C4-2B (cell line): ENCODE data around the gene CACNA1H.

ENCODE experiments used
- H3K27ac ChIP-seq: fragments of 450-650 bp; 2 replicates; pipeline ENCODE4 v1.5.1; 2017
- ZFX ChIP-seq: fragments of 450-650 bp; IDR thresholded peaks from 2 replicates; pipeline ENCODE4 v1.6.1; 2017
- TF ChIP-seq, protein P1 (sequence below): fragments of 450-650 bp; conservative IDR thresholded peaks from 2 replicates; pipeline ENCODE4 v1.5.1; 2017; ENCODE audit warnings: mild to moderate bottlenecking

Gene CACNA1H

DNA sequence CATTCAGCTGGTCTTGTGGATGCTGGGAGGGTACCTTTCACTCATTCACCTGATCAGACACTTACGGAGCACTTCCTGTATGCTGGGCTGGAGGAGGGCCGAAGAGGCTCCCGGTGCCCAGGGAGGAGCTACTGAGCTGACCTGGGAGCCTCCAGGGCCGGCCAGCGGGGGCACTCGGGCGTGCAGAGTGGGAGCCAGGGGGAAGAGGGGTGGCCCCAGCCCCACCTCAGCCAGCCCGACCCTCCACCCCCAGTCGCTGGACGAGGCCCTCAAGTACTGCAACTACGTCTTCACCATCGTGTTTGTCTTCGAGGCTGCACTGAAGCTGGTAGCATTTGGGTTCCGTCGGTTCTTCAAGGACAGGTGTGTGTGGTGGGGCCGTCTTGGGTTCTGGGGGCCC, 61.8 kb downstream of the CACNA1H start:
- no peak overlapping the region for H3K27ac ChIP-seq
- TF ChIP-seq ZFX = no peak
- TF ChIP-seq, protein P1, sequence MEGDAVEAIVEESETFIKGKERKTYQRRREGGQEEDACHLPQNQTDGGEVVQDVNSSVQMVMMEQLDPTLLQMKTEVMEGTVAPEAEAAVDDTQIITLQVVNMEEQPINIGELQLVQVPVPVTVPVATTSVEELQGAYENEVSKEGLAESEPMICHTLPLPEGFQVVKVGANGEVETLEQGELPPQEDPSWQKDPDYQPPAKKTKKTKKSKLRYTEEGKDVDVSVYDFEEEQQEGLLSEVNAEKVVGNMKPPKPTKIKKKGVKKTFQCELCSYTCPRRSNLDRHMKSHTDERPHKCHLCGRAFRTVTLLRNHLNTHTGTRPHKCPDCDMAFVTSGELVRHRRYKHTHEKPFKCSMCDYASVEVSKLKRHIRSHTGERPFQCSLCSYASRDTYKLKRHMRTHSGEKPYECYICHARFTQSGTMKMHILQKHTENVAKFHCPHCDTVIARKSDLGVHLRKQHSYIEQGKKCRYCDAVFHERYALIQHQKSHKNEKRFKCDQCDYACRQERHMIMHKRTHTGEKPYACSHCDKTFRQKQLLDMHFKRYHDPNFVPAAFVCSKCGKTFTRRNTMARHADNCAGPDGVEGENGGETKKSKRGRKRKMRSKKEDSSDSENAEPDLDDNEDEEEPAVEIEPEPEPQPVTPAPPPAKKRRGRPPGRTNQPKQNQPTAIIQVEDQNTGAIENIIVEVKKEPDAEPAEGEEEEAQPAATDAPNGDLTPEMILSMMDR = no peak

DNA sequence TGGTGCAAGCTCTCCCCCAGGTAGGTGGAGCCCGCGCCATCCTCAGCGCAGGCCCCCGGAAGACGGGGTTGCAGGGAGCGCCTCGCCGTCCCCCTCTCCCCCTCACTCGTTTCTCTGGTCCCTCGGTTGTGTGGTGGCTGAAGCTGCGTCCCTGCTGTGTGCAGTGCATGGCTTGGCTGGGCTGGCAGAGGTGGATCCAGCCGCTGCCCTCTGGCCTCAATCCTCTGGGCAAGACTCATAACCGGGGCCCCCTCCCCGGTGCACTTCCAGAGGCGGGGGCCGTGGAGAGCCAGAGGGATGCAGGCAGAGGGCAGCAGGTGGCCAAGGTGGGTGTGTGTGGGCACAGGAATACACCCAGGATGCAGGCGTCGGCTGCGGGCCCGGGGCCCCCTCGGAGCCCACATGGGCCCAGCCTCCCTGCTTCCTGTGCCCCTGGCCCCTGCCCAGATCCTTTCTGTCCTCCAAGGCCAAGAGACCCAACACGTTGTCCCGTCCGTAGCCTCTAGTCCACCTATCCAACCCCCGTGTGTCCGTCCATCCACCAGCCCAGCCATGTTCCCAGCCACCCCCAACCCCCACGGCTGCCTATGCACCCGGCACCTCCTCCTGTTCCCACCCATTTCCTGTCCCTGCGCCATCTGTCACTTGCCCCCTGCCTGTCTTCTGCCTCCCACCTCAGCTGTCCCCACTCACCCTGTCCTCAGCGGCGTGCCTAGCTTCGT, 62.8 kb downstream of the CACNA1H start:
- TF ChIP-seq, protein P1 = no peak
- TF ChIP-seq ZFX = no peak
- no peak overlapping the region for H3K27ac ChIP-seq

DNA sequence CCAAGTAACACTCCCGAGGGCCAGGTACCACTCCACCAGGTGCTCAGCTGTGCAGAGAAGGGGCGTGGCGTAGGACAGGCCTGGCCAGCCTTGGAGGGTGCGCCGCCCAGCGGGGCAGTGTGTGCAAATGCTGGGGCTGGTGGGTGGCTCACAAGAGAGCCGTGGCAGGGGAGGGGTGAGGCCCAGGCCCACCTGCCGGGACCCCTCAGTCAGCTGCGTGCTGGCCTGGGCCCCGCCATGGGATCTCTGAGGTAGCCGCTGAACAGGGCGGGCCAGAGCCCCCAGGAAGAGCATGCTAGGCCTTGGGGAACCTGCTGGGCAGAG, 63.4 kb downstream of the CACNA1H start:
- no peak overlapping the region for H3K27ac ChIP-seq
- TF ChIP-seq ZFX = no peak
- TF ChIP-seq, protein P1 = no peak; the same call in 1 of the 2 replicates

DNA sequence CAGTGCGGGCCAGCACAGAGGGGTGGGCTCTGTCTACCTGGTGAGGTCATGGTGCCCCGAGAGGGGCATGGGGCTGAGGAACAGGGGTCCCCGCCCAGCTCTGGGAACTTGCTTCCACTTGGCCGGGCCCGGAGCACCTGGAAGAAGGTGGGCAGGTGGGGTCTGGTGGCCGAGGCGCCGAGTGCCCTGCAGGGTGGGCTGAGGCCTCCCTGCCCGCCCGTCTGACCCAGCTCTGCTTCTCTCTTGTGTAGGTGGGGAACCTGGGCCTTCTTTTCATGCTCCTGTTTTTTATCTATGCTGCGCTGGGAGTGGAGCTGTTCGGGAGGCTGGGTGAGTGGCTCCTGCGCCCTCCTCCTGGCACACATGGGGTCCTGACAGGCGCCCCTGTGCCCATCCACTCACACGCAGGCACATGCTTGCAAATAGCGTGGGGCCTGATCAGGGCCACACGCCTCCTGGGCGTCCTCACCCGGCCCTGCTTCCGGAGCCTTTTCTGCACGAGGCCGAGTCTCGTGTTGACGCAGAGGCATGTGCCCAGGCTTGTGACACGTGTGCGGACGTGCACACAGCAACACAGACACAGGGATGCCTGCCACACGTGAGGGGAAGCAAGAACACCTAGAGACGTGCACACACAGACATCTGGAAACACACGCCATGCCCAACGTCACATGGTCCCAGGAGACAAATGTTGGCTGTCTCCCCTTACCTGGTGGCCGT, 63.9 kb downstream of the CACNA1H start:
- no peak overlapping the region for H3K27ac ChIP-seq
- no peak for TF ChIP-seq ZFX
- TF ChIP-seq, protein P1 = no peak

DNA sequence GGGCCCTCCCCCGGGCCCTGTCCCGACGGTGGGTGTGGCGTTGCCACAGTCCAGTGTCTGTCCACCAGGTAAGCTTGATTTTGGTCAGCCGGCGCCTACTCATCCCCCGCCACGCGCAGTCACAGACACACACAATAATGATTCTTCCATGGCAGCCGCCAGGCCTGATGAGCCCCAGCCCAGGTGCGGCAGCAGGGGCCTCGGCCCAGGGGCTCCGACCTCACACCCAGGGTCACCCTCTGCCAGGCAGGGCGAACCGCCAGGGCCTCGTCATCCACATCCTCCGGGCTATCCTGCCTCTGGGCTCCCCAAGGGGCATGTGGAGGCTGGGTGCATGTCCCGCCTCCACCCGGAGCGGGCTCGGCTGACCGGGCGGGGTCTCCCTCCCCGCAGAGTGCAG, 64.6 kb downstream of the CACNA1H start:
- TF ChIP-seq ZFX = no peak
- H3K27ac ChIP-seq = no peak overlapping the region

DNA sequence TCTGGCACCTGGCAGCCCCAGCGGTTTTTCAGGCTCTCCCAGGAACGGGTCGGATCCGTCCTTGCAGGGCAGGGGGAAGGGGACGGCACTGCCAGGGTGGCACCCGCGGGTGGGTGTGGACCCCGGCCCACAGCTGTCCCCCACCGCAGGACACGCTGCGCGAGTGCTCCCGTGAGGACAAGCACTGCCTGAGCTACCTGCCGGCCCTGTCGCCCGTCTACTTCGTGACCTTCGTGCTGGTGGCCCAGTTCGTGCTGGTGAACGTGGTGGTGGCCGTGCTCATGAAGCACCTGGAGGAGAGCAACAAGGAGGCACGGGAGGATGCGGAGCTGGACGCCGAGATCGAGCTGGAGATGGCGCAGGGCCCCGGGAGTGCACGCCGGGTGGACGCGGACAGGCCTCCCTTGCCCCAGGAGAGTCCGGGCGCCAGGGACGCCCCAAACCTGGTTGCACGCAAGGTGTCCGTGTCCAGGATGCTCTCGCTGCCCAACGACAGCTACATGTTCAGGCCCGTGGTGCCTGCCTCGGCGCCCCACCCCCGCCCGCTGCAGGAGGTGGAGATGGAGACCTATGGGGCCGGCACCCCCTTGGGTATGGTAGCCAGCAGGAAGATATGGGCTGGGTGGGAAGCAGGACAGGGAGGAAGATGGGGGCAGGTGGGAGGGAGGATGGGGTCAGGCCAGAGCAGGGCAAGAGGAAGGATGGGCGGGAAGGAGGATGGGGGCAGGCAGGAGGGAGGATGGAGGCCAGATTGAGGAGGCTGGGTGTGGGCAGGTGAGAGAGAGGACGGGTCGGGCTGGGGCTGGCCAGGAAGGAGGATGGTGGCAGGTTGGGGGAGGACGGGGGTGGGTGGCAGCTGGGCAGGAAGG, 65.4 kb downstream of the CACNA1H start:
- H3K27ac ChIP-seq = no peak overlapping the region
- TF ChIP-seq, protein P1 = no peak
- TF ChIP-seq ZFX = no peak

DNA sequence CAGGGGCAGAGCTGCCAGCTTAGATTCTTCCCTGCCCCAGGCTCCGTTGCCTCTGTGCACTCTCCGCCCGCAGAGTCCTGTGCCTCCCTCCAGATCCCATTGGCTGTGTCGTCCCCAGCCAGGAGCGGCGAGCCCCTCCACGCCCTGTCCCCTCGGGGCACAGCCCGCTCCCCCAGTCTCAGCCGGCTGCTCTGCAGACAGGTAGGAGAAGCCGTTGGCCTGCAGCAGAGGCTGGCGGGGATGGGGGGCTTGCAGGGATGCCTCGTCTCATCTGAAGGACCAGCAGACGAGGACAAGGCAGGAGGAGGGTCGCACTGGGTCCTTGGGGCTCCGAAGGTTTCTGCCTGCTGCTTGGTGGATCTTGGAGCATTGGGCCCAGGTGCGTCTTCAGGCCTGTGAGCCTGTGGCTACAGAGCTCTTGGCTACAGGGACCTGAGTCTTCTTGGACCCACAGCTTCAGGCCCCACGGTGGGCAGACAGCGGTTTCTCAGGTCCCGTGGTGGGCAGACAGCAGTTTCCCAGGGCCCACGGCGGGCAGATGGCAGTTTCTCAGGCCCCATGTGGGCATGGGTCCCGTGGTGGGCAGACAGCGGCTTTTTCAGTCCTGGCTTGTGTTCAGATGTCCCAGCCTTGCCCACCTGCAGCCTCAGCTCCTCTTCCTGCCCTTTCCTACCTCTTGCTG, 66.2 kb downstream of the CACNA1H start:
- no peak for TF ChIP-seq ZFX
- TF ChIP-seq, protein P1 = no peak
- no peak overlapping the region for H3K27ac ChIP-seq
